Measurements from ENCODE around the gene MMP27.
A peak's percentile ranks its signal among the peaks of the same experiment; 100 is the strongest.

The MMP27 gene

DNA sequence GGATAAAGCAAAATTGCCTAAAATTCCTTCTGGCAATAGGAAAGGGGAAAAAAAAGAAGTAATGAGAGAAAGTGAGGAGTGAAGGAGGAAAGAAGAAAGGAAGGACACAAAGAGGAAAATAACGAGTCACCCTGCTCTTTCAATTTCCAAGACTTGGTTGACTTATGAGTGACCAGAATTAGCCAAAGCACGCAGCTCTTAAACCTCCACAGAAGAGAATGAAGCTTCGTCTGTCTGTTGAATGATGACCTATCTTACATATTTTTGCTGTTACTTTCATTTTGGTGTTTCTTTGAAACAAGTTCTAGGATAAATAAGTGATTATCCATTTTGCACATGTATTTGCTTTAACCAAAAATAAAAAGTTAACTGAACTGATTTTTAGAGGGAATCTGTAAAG, 728 bp downstream of the MMP27 start:
- no peak for DNase-seq

DNA sequence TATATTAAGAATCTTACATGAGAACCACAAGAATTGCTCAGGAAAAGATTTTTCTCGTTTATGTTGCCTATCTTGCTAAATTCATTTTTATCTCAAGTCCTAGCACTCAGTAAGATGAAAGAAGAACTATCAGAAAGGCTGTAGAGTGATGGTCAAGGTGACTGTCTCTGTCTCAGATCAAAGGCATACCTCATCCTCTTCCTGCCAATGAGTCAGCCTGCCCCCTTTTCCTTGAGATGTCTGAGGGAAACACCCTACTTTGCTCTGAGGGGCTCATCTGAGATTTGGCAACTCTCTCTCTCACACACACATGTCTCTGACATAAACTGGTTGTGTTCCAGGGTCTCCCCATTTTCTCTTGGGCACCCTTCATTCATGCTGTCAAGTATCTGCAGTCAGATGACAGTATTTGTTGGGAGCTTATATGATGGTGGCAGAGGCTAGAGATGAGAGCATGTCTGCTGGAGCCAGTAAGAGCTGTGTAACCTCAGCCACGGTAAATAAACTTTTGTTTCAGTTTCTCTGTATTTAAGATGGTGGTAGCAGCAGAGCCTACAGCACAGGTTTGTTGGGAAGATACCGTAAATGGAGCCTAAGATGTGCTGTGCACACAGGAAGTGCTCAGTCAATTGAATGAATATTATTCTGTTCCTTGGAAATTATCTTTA, 1.6 kb downstream of the MMP27 start:
- DNase-seq, result no peak

DNA sequence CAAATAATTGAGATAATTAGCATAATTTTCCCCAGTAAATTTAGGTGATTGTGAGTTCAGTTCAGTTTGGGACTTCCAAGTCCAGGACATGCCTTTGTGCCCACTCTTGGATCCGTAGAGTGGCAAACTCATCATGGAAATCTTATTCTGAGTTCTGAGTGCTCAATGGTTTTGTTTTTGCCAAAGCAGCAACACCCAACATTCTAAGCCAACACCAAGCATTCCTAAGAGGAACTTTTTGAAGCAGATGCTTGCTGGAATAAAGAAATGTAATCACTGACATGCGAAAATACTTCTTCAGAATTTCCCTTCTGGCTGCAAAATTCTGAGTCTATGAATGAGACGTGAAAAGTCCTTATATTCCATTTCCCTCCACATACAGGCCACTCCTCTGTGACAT, 10.4 kb downstream of the MMP27 start:
- DNase-seq, result no peak

DNA sequence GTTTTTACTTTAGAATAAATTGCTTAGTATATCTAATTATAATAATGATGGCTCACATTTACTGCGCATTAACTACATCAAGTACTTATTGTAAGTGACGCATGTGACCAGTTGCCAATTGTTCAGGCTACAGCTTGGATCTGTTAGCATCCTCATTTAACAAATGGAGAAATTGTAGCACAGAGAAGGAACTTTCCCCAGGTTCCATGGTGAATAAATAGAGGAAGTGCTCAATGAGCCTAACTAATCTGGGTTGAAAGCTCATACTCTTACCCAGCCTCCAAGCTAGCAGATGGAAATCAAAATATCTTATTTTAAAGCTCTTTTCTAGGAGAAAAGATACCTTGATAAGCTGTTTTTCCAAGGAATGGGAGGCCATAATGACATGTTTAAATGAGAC, 19.8 kb downstream of the MMP27 start:
- no peak for DNase-seq

DNA sequence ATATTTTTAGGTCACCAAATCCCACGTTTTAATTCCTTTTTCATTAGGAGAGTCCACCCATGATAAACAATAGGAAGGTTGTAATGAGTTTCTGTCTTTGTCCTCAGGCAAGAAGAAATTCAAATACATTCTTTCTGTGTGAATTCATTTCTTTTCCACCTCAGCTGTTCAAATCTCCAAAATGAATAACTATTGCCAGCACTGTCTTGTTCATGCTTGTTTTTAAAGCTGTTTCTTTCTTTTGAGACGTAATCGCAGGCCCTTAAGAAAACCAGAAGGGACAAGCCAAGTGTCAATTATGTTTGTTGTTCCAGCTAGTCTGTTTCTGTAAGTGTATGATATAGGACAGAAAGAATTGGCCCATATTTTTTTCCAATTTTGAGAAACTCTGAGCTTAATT, 20.2 kb downstream of the MMP27 start:
- DNase-seq, result no peak

DNA sequence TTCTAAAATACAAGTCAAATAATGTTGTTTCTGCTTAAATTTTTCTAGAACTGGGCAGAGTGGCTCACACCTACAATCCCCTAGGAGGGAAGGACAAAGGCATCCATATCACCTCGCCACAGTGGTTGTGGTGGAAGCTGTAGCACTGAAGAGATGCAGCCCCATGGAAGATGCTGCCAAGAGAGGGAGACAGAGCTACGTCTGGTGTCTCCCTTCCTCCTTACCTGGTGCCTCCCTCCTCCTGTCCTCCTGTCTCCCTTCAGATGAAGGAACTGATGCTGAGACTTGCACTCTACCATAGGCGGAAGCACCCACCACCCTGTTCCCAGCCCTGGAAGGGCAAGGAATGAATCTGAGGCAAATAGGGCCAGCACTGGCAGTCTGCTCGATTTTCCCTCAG, 22.3 kb downstream of the MMP27 start:
- DNase-seq, result no peak

DNA sequence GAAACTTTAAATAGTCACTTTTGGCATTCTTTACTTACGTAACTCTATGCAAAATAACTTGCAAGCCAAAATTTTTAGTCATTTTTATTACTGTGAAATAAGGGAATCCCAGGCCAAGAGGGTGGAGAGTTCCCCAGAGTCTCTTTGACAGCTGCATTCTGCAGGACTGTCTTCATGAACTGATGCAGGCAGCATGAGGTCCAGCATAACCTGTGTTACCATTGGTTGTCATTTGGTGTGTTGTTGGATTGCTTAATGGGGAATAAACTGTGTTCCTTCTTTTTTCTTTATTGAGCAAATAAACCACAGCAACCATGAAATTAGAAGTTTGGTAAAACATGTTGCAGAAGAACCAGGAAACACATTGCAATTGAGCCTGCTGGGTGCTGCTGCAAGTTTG, 24.6 kb downstream of the MMP27 start:
- DNase-seq, result no peak

DNA sequence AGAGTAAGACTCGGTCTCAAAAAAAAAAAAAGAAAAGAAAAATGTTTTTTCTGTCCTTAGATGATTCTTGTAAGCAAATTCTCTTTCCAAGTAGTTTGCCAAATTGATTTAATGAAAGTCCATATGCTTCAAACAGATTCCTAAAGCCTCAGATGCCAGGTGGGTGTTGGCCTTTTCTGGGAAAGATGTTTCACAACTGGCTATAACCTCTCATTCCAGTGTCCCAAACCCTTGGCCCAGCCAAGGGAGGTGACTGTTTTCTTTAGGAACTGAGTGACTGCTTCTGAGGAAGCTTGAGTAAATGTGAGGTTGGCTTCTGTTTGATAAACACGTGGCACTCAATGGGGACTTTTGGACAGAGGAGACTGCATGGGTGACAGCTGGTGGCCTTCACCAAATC, 27.5 kb downstream of the MMP27 start:
- DNase-seq, result no peak

DNA sequence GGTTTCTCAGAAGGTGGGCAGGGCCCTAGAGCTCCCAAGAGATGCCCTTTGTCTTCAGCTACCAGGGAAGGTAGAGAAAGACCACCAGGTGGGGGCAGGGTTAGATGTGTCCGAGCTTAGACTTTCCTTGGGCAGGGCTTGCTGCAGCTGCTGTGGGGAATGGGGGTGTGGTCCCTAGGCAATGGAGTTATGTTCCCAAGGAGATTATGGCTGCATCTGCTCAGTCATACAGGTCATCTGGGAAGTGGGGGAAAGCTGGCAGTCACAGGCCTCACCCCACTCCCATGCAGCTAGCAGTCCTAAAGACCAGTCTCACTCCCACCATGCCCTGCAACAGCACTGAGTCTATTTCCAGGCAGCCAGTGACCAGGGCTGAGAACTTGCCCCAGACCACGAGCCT, 29.5 kb downstream of the MMP27 start:
- no peak for DNase-seq

DNA sequence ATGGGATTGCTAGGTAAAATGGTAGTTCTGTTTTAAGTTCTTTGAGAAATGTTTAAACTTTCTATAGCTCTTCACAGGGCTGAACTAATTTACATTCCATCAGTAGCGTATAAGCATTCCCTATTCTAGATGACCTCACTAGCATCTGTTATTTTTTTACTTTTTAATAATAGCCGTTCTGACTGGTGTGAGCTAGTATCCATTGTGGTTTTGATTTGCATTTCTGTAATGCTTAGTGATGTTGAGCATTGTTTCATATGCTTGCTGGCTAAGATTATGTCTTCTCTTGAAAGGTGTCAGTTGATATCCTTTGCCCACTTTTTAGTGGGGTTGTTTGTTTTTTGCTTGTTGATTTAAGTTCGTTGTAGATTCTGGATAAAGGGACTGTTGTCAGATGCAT, 35.9 kb downstream of the MMP27 start:
- DNase-seq, result no peak

DNA sequence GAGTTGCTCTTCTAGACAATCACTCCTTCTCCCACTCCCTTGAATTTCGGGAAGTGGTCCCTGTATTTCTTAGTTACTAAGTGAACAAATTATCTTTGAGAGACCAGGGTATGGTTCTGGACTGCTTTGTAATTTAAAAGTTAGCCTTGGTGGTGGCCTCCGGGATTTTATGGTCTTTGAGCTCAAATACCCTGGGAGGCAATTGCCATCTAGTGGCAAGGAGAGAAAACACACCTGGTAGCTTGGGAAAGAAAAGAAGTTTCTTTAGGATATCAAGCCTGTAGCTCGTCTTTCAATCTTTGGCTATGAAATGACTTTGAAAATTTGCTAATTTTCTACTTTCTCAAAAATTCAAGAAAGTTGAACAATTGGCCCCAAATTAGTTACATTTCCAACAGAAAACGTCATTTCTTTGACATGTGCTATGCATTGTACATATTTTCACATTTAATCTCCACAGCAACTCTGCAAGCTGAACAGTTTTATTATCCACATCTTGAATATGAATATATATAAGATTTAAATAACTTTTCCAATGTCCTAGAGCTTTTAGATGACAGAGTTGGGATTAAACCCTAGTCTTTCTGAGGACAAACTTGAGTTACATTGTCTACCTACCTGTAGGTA, 39.1 kb downstream of the MMP27 start:
- DNase-seq, result peak in 8 of 56 donors; percentile 1 to 33 (median 7)

DNA sequence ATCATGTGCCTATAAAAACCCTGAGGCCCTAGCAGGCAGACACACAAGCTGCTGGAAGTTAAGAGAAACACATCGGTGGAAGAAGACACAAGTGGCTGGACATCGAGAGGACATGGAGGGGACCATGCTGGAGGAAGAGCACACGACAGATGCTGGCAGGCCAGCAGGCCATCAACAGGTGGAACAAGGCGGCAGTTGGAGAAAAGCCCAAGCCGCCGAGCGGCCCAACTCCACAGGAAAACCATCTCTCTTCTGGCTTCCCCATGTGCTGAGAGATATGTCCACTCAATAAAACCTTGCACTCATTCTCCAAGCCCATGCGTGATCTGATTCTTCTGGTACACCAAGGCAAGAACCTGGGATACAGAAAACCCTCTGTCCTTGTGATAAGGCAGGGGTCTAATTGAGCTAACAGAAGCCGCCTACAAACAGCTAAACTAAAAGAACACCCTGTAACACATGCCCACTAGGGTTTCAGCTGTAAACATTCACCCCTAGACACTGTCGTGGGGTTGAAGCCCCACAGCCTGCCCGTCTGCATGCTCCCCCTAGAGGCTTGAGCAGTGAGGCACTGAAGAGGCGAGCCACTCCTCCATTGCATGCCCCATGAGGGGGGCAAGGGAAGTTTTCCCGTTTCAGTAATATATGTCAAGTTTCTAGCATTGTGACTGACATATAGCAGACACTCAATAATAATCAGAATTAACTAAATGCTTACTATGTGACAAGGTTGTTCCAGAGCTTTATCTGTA, 41.4 kb downstream of the MMP27 start:
- no peak for DNase-seq

DNA sequence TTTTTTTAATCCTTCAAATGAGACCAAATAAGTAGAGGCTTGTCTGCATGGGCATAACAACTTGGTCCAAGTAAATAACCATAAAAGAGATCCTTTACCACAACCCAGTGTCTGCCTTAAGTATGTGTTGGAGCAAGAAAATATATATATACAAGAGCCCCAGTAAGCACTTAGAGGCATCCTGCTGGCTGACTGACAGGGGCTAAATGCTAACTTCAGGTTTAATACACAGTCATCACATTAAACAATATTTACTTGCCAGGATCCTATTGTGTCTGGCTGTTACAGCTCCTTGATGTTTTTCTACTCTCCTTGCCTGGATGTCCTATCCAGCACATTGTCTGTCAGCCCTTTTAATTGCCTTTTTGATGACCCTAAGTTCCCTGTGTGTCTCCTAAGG, 43.0 kb downstream of the MMP27 start:
- no peak for DNase-seq

DNA sequence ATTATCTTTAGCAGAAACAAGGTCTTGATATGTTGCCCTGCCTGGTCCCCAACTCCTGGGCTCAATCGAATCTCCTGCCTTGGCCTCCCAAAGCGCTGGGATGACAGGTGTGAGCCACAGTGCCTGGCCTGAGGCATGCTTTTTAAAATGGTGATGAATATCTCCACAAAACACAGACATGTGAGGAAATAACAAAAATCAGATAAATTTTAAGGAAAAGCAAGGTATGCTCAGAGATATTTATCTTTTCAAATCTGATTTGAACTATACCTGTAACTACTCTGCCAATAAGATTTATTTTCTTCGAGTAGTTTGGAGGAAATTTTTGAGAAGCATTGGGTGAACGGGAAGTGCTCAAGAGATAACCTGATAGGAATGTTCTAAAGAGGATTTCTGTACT, 44.5 kb downstream of the MMP27 start:
- no peak for DNase-seq

DNA sequence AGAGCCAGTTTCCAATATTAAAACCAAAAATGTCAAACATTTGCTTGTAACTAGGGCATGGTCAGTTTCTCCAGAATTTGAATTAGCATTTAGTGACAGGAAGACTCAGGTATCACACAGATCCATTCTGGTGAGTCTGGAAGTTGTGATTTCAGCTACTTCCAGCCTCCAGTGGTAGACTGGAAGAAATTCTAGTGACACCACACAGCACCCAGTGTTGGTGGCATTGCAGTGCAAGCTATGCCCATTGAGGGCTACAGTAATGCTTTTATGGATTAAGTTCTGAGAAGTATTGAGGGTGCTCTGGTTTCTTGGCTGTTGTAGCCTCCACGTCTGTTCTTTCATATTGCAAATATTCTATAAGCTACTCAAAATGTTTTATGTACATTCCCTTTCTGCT, 49.0 kb downstream of the MMP27 start:
- DNase-seq, result no peak

DNA sequence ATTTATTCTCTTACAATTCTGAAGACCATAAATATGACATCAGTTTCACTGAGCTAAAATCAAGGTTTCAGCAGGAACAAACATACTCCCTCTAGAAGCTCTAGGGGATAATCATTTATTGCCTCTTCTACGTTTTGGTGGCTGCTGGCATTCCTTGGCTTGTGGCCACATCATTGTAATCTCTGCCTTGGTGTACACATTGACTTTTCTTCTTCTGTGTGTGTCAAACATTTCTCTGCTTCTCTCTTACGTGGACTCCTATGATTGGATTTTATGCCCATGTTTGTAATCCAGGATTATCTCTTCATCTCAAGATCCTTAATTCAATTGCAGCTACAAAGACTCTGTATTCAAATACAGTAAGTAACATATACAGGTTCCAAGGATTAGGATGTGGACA, 50.0 kb downstream of the MMP27 start:
- no peak for DNase-seq

DNA sequence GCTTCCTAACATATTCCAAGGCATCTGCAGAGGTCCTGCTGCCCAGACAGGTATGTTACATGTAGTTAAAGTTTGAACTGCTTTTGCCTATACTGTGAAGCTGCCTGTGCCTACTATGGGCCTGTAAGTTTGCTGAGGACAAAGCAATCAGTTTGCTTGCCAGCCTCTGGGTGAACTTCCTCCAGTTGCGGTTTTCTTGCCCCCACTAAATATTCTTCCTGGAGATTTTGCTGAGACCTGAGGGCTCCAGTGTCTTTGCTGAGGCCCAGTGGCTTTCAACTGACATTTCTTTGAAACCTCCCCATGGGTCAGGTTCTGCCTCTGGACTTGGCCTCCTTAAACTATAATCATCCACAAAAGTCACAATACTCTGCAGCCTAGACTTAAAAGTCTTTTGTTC, 50.8 kb downstream of the MMP27 start:
- no peak for DNase-seq

DNA sequence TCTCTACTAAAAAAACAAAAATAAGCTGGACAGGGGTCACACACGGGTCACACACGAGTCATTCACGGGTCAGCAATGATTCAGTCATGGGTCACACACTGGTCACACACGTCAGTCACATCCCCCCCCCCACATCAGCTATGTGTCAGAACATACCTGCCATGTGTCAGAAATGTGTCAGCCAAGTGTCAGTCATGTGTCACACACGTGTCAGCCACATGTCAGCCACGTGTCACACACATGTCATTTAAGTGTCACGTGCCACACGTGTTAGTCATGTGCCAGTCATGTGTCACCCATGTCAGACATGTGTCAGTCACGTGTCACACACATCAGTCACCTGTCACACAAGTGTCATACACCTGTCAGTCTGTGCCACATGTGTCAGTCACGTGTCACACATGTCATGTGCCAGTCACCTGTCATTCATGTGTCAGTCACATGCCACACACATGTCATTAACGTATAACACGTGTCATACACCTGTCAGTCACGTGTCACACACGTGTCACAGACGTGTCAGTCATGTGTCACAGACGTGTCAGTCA, 51.8 kb downstream of the MMP27 start:
- no peak for DNase-seq

DNA sequence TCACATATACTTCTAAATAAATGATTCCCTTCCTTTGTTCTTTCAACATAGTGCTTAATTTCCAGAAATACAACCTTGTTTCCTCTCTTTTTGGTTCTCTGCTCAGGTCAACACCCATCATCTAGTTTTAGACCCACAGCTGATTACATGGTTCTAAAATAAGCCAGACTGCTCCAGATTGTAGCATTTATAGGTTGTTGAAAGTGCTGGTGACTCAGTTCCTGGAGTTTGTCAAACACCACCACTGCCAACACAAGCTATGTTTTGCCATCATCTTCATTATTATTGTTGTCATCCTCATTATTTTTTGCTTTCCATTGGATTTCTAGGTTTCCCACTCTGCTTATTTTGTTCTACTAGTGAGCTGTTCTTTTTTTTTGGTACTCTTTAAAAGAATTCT, 58.1 kb downstream of the MMP27 start:
- DNase-seq, result no peak

DNA sequence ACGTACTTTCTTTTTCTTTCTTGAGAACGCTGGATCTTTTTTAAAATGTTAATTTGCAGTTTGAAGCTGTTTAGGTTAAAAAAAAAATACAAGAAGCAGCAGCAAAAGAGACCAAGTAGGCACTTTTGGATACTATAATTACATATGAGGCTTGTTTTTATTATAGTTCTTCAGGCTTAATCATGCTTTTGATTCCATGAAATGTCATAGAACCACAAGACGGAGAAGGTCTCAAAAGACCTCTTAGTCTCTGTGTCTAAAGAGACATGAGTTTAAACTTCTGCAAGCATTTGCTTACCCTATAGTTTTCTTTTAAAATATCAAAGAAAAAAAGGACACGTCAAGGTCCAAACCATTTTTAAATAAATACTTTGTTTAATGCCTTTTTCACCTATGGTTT, 61.6 kb downstream of the MMP27 start:
- no peak for DNase-seq

All from amygdala (tissue), 56 donors.